SK-N-MC (cell line): ENCODE measurements around the gene RNF223.

Source experiments
- EZH2 ChIP-seq: fragments of 200-600 bp; sonication (generic); IDR thresholded peaks from one replicate; pipeline ENCODE4 v1.6.1; 2017; ENCODE audit warnings: antibody characterized with exemption
- POLR2AphosphoS5 ChIP-seq: IDR thresholded peaks from 2 replicates; pipeline ENCODE4 v1.6.1; 2012; ENCODE audit warnings: mild to moderate bottlenecking, low read depth, low read length, borderline replicate concordance

GRCh38 chr1:1121611-1122077, 47.5 kb upstream of the RNF223 start:
- TF ChIP-seq POLR2AphosphoS5 (no peak), EZH2 (no peak)
